ENCODE data around the gene NIT2. TPM values are rescaled to one million over a fixed set of nuclear protein-coding genes. Genes with fewer than 3 reads are reported as not detected.

The NIT2 gene
- polyA plus RNA-seq, 3 donors: 15.1 to 30.5 (median 24.6) TPM

GRCh38 chr3:100306695-100307094 lies 27.9 kb upstream of the NIT2 start:
- Histone ChIP-seq H2AFZ (ENCODE audit: insufficient read depth, low read depth, low read length, poor library complexity, severe bottlenecking) (no peak overlapping the region), H3K36me3 (replicated peaks in 1 of 2; ENCODE audit: control insufficient read depth in 1 of 2, insufficient read depth in 2 of 2, low read length in 2 of 2) (peaks cover 79 to 100% of the 10 kb centered on the region in 2 donors), H3K4me3 (replicated peaks in 1 of 3; ENCODE audit: low read depth in 2 of 3, low read length in 3 of 3) (no peak overlapping the region), H3K27me3 (ENCODE audit: control insufficient read depth in 2 of 2, insufficient read depth in 2 of 2, low read length in 2 of 2) (no peaks in the 10 kb centered on the region), H3K79me2 (ENCODE audit: insufficient read depth, low read length) (no peaks in the 10 kb centered on the region), H3K9ac (ENCODE audit: insufficient read depth, low read length, poor library complexity, severe bottlenecking) (no peak overlapping the region), H3K4me1 (ENCODE audit: control insufficient read depth in 1 of 2, insufficient read depth in 2 of 2, low read length in 2 of 2) (no peaks in the 10 kb centered on the region), H4K20me1 (ENCODE audit: insufficient read depth, low read length) (no peaks in the 10 kb centered on the region), H3K4me2 (replicated peaks; ENCODE audit: extremely low read depth, low read length, poor library complexity, severe bottlenecking) (no peak overlapping the region), H3K27ac (ENCODE audit: low read depth in 1 of 2, low read length in 2 of 2) (no peak overlapping the region), H3K9me3 (replicated peaks in 1 of 2; ENCODE audit: control insufficient read depth in 1 of 2, insufficient read depth in 1 of 2, low read length in 2 of 2) (no peaks in the 10 kb centered on the region)
- WGBS (ENCODE audit: insufficient coverage): no CpG with 5 or more reads among the region's 1 CpG
- no peak for DNase-seq
- H3K4me1 Mint-ChIP-seq: no peaks in the 10 kb centered on the region
- no peak for TF ChIP-seq CTCF (IDR thresholded peaks at IDR 0.05)
- H3K9me3 Mint-ChIP-seq: no peaks in the 10 kb centered on the region
- H3K36me3 Mint-ChIP-seq: peaks cover 60 to 77% of the 10 kb centered on the region in 2 donors
- no peak overlapping the region for H3K4me3 Mint-ChIP-seq
- no peaks in the 10 kb centered on the region for H3K27me3 Mint-ChIP-seq (ENCODE audit: low read depth in 3 of 3)
- H3K27ac Mint-ChIP-seq: no peak overlapping the region
- intact Hi-C loops (cut with micrococcal nuclease): no loop called here

- H3K27ac ChIP-seq (ENCODE audit: low read depth in 1 of 2, low read length in 2 of 2): no peak overlapping the region
- H2AFZ ChIP-seq (ENCODE audit: insufficient read depth, low read depth, low read length, poor library complexity, severe bottlenecking): no peak overlapping the region
- no peaks in the 10 kb centered on the region for H3K79me2 ChIP-seq (ENCODE audit: insufficient read depth, low read length)
- no peak overlapping the region for H3K9ac ChIP-seq (ENCODE audit: insufficient read depth, low read length, poor library complexity, severe bottlenecking)
- H3K4me3 ChIP-seq (replicated peaks in 1 of 3; ENCODE audit: low read depth in 2 of 3, low read length in 3 of 3): no peak overlapping the region
- WGBS (ENCODE audit: insufficient coverage): no CpG with 5 or more reads among the region's 3 CpGs
- H3K36me3 ChIP-seq (replicated peaks in 1 of 2; ENCODE audit: control insufficient read depth in 1 of 2, insufficient read depth in 2 of 2, low read length in 2 of 2): peaks cover 68 to 92% of the 10 kb centered on the region in 2 donors
- no peaks in the 10 kb centered on the region for H3K9me3 ChIP-seq (replicated peaks in 1 of 2; ENCODE audit: control insufficient read depth in 1 of 2, insufficient read depth in 1 of 2, low read length in 2 of 2)
- intact Hi-C loops (cut with micrococcal nuclease): no loop called here
- no peak overlapping the region for H3K4me2 ChIP-seq (replicated peaks; ENCODE audit: extremely low read depth, low read length, poor library complexity, severe bottlenecking)
- Mint-ChIP-seq H3K4me3 (no peak overlapping the region), H3K36me3 (peaks cover 51 to 73% of the 10 kb centered on the region in 2 donors), H3K27me3 (ENCODE audit: low read depth in 3 of 3) (no peaks in the 10 kb centered on the region), H3K9me3 (peaks cover 0 to 2% (median 0%) of the 10 kb centered on the region in 7 donors), H3K27ac (no peak overlapping the region), H3K4me1 (no peaks in the 10 kb centered on the region)
- H3K4me1 ChIP-seq (ENCODE audit: control insufficient read depth in 1 of 2, insufficient read depth in 2 of 2, low read length in 2 of 2): no peaks in the 10 kb centered on the region
- TF ChIP-seq CTCF (IDR thresholded peaks at IDR 0.05): no peak
- H4K20me1 ChIP-seq (ENCODE audit: insufficient read depth, low read length): no peaks in the 10 kb centered on the region
- no peak for DNase-seq
- no peaks in the 10 kb centered on the region for H3K27me3 ChIP-seq (ENCODE audit: control insufficient read depth in 2 of 2, insufficient read depth in 2 of 2, low read length in 2 of 2)
Measured at GRCh38 chr3:100310355-100310965, 24.1 kb upstream of the NIT2 start.
